ENCODE data around the gene MAGEF1.

Gene MAGEF1

DNA sequence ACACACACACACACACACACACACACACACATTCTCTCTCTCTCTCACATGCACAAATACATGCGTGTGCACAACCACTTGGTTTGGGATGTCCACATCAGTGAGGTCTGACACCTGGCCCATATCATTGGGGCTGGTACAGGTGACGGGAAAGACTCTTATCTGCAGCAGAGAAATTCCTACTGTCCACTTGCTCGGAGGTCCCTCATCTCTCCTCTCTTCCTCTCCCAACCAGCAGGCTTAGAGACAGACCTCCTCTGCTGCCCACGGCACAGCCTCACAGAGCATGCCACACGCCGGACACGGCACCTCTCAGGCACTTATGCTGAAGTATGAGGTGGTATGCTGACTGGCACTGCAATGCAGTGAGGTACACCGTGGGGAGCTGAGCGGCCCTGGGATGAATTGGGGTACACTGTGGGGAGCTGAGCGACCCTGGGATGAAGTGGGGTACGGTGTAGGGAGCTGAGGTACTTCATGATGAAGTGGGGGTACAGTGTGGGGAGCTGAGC, 41.7 kb downstream of the MAGEF1 start:
- no peak for DNase-seq (ENCODE audit: low read depth in 2 of 2)

DNA sequence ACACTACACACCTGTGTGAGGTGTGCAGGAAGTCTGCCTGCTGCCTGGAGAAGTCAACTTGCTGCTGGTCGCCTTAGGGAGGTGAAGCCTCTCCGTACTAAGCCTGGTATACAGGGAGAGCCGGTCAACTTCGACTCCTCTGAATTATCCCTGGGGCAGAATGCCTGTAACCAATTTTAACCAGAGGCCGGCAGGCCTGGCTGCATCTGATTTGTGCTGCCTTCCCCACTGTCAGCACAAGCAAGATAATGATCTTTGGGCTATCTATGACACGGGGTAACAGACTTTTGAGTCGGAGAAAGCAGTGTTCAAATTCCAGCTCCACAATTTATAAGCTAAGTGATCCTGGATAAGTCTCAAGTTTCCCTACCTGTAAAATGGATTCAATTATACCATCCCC, 42.3 kb downstream of the MAGEF1 start:
- no peak for DNase-seq (ENCODE audit: low read depth in 2 of 2)

DNA sequence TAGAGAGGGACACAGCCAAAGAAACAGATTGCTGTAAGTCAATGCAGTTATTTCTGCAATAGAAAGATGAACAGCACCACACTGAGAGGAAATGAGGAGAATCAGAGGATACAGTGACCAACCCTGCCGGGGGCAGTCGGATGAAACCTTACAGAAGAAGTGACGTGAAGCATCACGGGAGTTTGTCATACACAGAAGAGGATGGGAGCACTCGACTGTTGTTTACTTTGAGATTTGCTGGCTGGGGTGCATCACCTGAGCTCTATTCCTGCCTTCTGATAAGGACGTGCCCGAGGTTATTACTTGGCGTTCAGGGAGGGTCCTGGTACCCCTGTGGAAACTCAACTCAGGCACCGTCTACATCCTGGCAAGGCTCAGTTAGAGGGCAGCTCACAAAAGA, 45.4 kb downstream of the MAGEF1 start:
- no peak for DNase-seq (ENCODE audit: low read depth in 2 of 2)

DNA sequence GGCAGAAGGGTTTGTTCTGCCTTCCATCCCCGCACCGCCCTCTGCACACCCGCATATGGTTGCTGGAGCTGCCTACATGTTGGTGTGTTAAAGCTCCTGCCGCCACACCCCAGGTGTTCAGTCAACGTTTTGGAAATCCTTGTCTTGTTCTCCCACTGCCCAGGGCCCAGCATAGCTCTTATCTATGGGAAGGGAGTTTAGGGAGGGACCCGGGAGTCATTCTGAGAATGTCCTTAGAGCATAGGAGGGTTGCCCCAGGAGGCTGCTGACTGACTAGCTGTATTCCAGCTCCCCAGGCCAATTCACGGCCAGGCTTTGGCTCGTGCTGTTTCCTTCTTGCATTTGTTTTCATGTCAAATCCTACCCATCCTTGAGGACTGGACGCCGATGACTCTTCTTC, 46.8 kb downstream of the MAGEF1 start:
- DNase-seq (ENCODE audit: low read depth in 2 of 2), result no peak

DNA sequence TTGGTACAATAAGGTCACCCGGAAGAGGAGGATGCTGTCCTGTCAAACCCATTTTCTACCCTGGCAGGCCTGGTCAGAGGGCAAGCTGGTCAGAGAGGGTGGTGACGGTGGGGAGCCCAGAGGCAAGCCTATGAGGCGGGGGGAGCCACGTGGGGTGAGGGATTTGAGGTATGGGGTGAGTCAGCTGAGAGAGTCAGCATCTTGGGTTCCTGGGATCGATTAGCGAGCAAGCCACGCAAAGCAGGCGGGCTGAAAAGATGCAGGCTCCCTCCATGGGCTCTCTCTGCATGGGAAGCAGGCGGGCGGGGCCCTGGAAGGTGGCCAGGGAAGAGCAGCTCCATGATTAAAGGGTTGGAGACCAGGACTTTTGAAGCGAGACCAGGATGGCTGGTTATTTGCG, 48.1 kb downstream of the MAGEF1 start:
- DNase-seq (ENCODE audit: low read depth in 2 of 2), result no peak

DNA sequence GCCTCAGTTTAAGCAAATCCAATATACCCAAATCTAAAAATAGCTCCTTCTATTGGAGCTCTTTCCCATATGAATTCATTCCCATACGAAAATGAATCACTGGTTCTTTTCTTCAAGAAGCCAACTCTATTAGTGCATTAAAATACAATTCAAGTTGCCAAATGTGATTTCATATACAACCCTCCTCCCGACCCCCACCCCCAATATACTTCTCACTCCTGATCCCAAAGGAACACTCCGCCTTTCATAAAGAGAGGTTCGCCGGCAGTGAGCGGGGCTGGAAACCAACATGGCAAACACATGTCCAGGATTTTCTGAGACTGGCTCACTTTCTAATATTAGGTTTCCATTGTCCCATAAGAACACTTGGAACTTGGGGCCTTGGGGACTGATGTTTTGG, 48.5 kb downstream of the MAGEF1 start:
- no peak for DNase-seq (ENCODE audit: low read depth in 2 of 2)

DNA sequence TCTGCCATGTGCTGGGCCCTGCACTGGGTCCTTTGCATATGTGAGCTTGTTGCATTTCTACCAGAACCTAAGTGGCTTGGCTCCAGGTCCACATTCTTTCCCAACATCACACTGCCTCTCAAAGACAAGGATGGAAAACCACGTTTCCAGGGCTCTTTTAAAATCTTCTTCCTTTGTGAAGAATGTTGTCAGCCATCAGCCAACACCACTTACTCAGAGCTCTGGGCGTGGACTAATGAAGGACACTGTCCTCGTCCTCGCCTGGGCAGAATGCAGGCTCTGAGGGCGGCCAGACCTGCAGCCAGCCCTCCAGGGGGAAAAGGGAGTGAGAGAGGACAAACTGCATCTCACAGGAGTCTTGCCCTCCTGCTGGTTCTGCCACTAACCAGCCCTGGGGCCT, 49.7 kb downstream of the MAGEF1 start:
- DNase-seq (ENCODE audit: low read depth in 2 of 2), result no peak

DNA sequence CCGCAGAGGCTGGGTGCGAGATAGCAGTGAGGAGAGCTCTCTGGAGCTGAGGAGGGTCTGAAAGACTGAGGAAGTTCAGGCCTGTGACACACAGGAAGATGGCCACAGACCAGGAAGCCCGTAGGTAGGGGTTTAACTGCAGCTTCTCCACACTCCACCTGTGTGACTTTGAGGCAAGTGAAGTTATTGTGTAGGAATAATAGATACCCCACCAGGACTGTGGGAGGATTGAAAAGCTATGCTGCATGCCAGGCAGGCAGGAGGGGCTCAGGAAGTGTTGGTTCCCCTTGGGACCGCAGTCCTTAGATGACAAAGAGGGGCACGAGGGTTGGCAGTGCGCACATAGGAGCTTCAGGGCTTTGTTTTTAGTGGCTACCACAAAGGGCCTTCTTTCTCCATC, 50.9 kb downstream of the MAGEF1 start:
- DNase-seq (ENCODE audit: low read depth in 2 of 2), result no peak
